Panc1 (cell line): ENCODE results near the gene NR3C1. TPM values are rescaled to one million over a fixed set of nuclear protein-coding genes. Genes with fewer than 3 reads are reported as not detected.

Experiments used
- ATAC-seq: fragments of 200-7000 bp; cut with Tn5 transposase; 2 replicates; pipeline ENCODE4 v1.9.1; 2020; ENCODE audit warnings: mild to moderate bottlenecking, moderate library complexity
- BruUV-seq: library from RNA; stranded (reverse); fragments of 400-500 nt; replicated peaks from 2 replicates; lab custom pipeline; 2021; lab: Mats Ljungman, UMichigan
- CTCF ChIA-PET: fragments of 300-600 bp; sonication (Branson Sonifier 250); formaldehyde crosslinking; loops from one replicate; lab custom pipeline; 2022; ENCODE audit warnings: antibody characterized with exemption; lab: Charles Lee
- POLR2A ChIA-PET: fragments of 300-600 bp; sonication (Branson Sonifier 250); formaldehyde crosslinking; loops from one replicate; lab custom pipeline; 2022; ENCODE audit warnings: antibody characterized with exemption; lab: Charles Lee
- DNase-seq: peaks from one replicate; pipeline ENCODE4 v3.0.0-alpha.2; 2010; ENCODE audit warnings: low read depth, low spot score
- H3K27ac ChIP-seq: 2 replicates; pipeline ENCODE4 v1.5.1; 2011; ENCODE audit warnings: mild to moderate bottlenecking, low read length, inconsistent platforms
- H3K27me3 ChIP-seq: fragments of 200-500 bp; sonication (Bioruptor generic); 2 replicates; pipeline ENCODE4 v1.6.0; 2014; ENCODE audit warnings: low read length, inconsistent platforms; ENCODE audit not compliant: control insufficient read depth, insufficient read depth
- H3K36me3 ChIP-seq: fragments of 200-500 bp; sonication (Bioruptor generic); 2 replicates; pipeline ENCODE4 v1.5.1; 2014; ENCODE audit warnings: inconsistent platforms, mild to moderate bottlenecking, low read length, moderate library complexity; ENCODE audit not compliant: control insufficient read depth, insufficient read depth
- H3K4me1 ChIP-seq: 2 replicates; pipeline ENCODE4 v1.5.1; 2011; ENCODE audit warnings: inconsistent platforms, mild to moderate bottlenecking, low read length, moderate library complexity; ENCODE audit not compliant: control insufficient read depth, insufficient read depth
- H3K4me3 ChIP-seq, 2 experiments: 2 replicates each; pipeline ENCODE4 v1.5.1; 2011 to 2012; ENCODE audit warnings: low read depth in 2 of 2, low read length in 2 of 2, mild to moderate bottlenecking in 2 of 2, inconsistent platforms in 1 of 2, moderate library complexity in 1 of 2
- H3K9me3 ChIP-seq: fragments of 200-500 bp; sonication (Bioruptor generic); 2 replicates; pipeline ENCODE4 v1.5.1; 2014; ENCODE audit warnings: low read depth, mild to moderate bottlenecking, inconsistent platforms, low read length, moderate library complexity; ENCODE audit not compliant: control insufficient read depth, insufficient read depth
- POLR2AphosphoS5 ChIP-seq: IDR thresholded peaks from 2 replicates; pipeline ENCODE4 v1.6.1; 2012; ENCODE audit warnings: mild to moderate bottlenecking, low read depth, low read length, moderate library complexity
- SIN3A ChIP-seq: IDR thresholded peaks from 2 replicates; pipeline ENCODE4 v1.6.1; 2012; ENCODE audit warnings: low read depth, mild to moderate bottlenecking, low read length, moderate library complexity, borderline replicate concordance; ENCODE audit not compliant: insufficient read depth
- TCF7L2 ChIP-seq: IDR thresholded peaks from 2 replicates; pipeline ENCODE4 v1.6.1; 2011; ENCODE audit warnings: mild to moderate bottlenecking, low read depth, low read length, inconsistent platforms
- in situ Hi-C: cut with HindIII; loops from 2 replicates; pipeline ENCODE4 v1.10.0; 2016; ENCODE audit warnings: low sequenced_read_pairs, low pct_unique_long_range_greater_than_20kb
- intact Hi-C: fragments of 100-400 bp; cut with micrococcal nuclease; formaldehyde crosslinking; loops from one replicate; pipeline ENCODE4 v1.10.0; 2022; ENCODE audit not compliant: unreplicated experiment
- total RNA-seq: library from RNA; stranded (reverse); gene quantifications from one replicate; pipeline ENCODE4 v1.2.1, GENCODE V29; 2021; ENCODE audit not compliant: unreplicated experiment
- TF ChIP-seq, protein P1 (sequence below), 2 experiments: IDR thresholded peaks; 2 replicates each; pipeline ENCODE4 v1.6.1; 2011 to 2012; ENCODE audit warnings: low read depth in 2 of 2, control low read depth in 1 of 2, low read length in 1 of 2, mild to moderate bottlenecking in 1 of 2, moderate library complexity in 1 of 2; ENCODE audit not compliant: insufficient read depth in 1 of 2
- TF ChIP-seq, protein P2 (sequence below): fragments of 450-650 bp; IDR thresholded peaks from 2 replicates; pipeline ENCODE4 v1.5.1; 2017; ENCODE audit warnings: mild to moderate bottlenecking

The NR3C1 gene
- total RNA-seq, 1 experiment from 2014 or later: 52.6 TPM

DNA sequence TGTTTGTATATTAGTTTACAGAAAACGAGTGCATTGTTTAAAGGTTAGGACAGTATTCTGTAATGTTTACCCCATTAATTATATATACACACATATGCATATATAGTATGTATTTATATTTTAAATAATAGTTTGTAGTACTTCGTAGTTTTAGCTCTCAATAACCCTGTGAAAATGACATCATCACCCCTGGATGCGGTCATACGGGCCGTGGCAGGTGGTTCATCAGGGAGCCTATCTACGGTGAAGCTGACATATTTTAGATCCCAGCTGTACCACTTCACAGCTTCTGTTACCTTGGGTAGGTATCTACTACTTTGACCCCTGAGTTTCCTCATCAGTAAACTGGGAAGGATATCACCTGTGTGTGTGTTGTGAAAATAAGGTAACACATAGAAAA, 87.1 kb downstream of the NR3C1 start:
- Histone ChIP-seq H3K4me3 (no peak overlapping the region), H3K36me3 (peaks cover 2% of the 10 kb centered on the region; the same call in 1 of the 2 replicates), H3K27ac (no peak overlapping the region), H3K9me3 (no peaks in the 10 kb centered on the region), H3K4me1 (peaks cover 36% of the 10 kb centered on the region), H3K27me3 (no peaks in the 10 kb centered on the region)
- BruUV-seq: no TSS peak
- ATAC-seq (no peak), DNase-seq (no peak)
- in situ Hi-C loops (no loop called here), intact Hi-C loops (no loop called here)
- CTCF ChIA-PET: no interaction called here
- POLR2A ChIA-PET: interaction anchor here (0.8 kb wide), 1 partner anchor 85 kb away, joined by 5 read pairs; no protein-coding TSS in a partner anchor
- no peak for TF ChIP-seq TCF7L2
- no peak for TF ChIP-seq POLR2AphosphoS5
- TF ChIP-seq, protein P1, sequence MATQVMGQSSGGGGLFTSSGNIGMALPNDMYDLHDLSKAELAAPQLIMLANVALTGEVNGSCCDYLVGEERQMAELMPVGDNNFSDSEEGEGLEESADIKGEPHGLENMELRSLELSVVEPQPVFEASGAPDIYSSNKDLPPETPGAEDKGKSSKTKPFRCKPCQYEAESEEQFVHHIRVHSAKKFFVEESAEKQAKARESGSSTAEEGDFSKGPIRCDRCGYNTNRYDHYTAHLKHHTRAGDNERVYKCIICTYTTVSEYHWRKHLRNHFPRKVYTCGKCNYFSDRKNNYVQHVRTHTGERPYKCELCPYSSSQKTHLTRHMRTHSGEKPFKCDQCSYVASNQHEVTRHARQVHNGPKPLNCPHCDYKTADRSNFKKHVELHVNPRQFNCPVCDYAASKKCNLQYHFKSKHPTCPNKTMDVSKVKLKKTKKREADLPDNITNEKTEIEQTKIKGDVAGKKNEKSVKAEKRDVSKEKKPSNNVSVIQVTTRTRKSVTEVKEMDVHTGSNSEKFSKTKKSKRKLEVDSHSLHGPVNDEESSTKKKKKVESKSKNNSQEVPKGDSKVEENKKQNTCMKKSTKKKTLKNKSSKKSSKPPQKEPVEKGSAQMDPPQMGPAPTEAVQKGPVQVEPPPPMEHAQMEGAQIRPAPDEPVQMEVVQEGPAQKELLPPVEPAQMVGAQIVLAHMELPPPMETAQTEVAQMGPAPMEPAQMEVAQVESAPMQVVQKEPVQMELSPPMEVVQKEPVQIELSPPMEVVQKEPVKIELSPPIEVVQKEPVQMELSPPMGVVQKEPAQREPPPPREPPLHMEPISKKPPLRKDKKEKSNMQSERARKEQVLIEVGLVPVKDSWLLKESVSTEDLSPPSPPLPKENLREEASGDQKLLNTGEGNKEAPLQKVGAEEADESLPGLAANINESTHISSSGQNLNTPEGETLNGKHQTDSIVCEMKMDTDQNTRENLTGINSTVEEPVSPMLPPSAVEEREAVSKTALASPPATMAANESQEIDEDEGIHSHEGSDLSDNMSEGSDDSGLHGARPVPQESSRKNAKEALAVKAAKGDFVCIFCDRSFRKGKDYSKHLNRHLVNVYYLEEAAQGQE (IDR thresholded peaks at IDR 0.05; ENCODE audit: insufficient read depth in 1 of 2, low read depth in 2 of 2, low read length in 1 of 2): no peak
- TF ChIP-seq, protein P2, sequence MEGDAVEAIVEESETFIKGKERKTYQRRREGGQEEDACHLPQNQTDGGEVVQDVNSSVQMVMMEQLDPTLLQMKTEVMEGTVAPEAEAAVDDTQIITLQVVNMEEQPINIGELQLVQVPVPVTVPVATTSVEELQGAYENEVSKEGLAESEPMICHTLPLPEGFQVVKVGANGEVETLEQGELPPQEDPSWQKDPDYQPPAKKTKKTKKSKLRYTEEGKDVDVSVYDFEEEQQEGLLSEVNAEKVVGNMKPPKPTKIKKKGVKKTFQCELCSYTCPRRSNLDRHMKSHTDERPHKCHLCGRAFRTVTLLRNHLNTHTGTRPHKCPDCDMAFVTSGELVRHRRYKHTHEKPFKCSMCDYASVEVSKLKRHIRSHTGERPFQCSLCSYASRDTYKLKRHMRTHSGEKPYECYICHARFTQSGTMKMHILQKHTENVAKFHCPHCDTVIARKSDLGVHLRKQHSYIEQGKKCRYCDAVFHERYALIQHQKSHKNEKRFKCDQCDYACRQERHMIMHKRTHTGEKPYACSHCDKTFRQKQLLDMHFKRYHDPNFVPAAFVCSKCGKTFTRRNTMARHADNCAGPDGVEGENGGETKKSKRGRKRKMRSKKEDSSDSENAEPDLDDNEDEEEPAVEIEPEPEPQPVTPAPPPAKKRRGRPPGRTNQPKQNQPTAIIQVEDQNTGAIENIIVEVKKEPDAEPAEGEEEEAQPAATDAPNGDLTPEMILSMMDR: no peak
- TF ChIP-seq SIN3A: no peak

DNA sequence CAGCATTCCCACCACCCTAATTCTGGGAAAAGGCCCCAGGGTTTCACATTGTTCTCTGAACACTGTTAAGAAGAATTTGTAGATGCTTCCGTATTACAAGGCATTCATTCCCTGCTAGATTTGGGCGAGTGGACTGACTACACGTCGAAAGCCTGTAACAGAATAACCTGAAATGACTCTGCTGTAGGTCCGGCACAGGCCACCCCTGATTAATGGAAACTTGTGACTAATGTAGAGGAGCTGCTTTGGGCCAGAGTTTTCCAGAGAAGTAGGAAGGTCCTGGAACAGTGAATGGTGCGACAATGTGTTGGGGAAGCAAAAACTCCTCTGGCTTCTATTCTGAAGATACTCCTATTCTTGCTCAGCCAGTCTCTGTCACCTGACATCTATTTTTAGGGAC, 87.6 kb downstream of the NR3C1 start:
- no TSS peak for BruUV-seq
- no peak overlapping the region for H3K4me3 ChIP-seq
- DNase-seq (no peak), ATAC-seq (no peak)
- in situ Hi-C loops: no loop called here
- ChIA-PET POLR2A (no interaction called here), CTCF (no interaction called here)
- H3K9me3 ChIP-seq: no peaks in the 10 kb centered on the region
- no peak for TF ChIP-seq TCF7L2
- TF ChIP-seq, protein P1 (IDR thresholded peaks at IDR 0.05; ENCODE audit: insufficient read depth in 1 of 2, low read depth in 2 of 2, low read length in 1 of 2): no peak
- TF ChIP-seq, protein P2: no peak
- TF ChIP-seq SIN3A: no peak
- no peak for TF ChIP-seq POLR2AphosphoS5
- H3K4me1 ChIP-seq: peaks cover 36% of the 10 kb centered on the region
- intact Hi-C loops: no loop called here
- no peaks in the 10 kb centered on the region for H3K27me3 ChIP-seq
- peaks cover 2% of the 10 kb centered on the region; the same call in 1 of the 2 replicates for H3K36me3 ChIP-seq
- no peak overlapping the region; the same call in 1 of the 2 replicates for H3K27ac ChIP-seq
